Left ventricle myocardium inferior (tissue), 1 donor: Measurements from ENCODE around the gene SUMO4. TPM values are rescaled to one million over a fixed set of nuclear protein-coding genes. Genes with fewer than 3 reads are reported as not detected.

ENCODE experiments used
- DNase-seq: peaks from one replicate; pipeline ENCODE4 v3.0.0-alpha.2; 2020
- H3K27ac ChIP-seq: fragments of 200-600 bp; replicated peaks from 2 replicates; pipeline ENCODE4 v1.8.0; 2021
- H3K27me3 ChIP-seq: fragments of 200-600 bp; 2 replicates; pipeline ENCODE4 v1.8.0; 2021; ENCODE audit warnings: low read depth
- H3K36me3 ChIP-seq: fragments of 200-600 bp; 2 replicates; pipeline ENCODE4 v1.8.0; 2021
- H3K4me1 ChIP-seq: fragments of 200-600 bp; 2 replicates; pipeline ENCODE4 v1.8.0; 2021
- H3K4me3 ChIP-seq: fragments of 200-600 bp; 2 replicates; pipeline ENCODE4 v1.8.0; 2021; ENCODE audit warnings: mild to moderate bottlenecking, moderate library complexity
- H3K9me3 ChIP-seq: fragments of 200-600 bp; replicated peaks from 2 replicates; pipeline ENCODE4 v1.8.0; 2021
- intact Hi-C: fragments of 100-400 bp; cut with micrococcal nuclease; formaldehyde crosslinking; loops from one replicate; pipeline ENCODE4 v1.11.0; 2022
- total RNA-seq: library from RNA; stranded (reverse); fragmentation: NEBNext Ultra II Directional; extraction: Animal tissue kit (Norgen Biotek cat#: 25700); gene quantifications from one replicate; pipeline ENCODE4 v1.2.1, GENCODE V29; 2021
- TF ChIP-seq, protein P1 (sequence below): fragments of 200-600 bp; IDR thresholded peaks from 2 replicates; pipeline ENCODE4 v1.8.0; 2021; ENCODE audit warnings: antibody characterized with exemption, mild to moderate bottlenecking, borderline replicate concordance
- donor health status: DM: no; HTN: yes; CAD: no; lungs with severe emphysema.

Gene SUMO4
- total RNA-seq, 1 donor from 2014 or later, result 0.27 TPM

DNA sequence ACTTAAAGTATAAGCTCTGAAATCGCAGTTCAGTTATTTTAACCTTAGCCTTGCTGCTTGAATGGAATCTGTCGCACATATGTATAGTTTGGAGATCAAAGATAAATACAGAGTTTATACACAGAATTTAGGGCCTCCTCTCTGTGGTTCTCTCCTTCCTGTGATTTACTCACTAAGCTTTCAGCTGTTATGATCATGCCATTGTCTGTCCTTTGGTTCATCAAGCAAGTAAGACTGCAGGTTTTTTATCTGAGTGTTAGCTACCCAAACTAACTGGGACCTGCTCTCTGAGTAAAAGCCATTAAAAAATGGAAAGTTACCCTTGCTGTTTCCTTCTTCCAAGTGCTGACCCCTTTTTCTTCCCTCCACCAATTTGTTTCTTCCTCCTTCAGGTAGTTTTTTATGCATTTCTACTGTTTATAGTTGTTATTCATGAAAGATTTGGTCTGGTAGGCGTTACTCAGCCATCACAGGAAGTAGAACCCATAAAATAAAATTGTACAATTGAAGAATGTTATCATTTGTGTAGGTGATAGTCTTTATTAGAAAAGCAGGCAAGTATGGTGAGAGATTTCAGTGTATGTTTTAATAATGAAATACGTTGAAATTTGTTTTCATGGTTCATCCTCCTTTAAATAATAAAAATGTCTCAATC, 33.7 kb upstream of the SUMO4 start:
- peaks cover 51% of the 10 kb centered on the region for H3K4me1 ChIP-seq
- DNase-seq, result no peak
- no peaks in the 10 kb centered on the region for H3K9me3 ChIP-seq
- H3K27ac ChIP-seq, result no peak overlapping the region
- TF ChIP-seq, protein P1, sequence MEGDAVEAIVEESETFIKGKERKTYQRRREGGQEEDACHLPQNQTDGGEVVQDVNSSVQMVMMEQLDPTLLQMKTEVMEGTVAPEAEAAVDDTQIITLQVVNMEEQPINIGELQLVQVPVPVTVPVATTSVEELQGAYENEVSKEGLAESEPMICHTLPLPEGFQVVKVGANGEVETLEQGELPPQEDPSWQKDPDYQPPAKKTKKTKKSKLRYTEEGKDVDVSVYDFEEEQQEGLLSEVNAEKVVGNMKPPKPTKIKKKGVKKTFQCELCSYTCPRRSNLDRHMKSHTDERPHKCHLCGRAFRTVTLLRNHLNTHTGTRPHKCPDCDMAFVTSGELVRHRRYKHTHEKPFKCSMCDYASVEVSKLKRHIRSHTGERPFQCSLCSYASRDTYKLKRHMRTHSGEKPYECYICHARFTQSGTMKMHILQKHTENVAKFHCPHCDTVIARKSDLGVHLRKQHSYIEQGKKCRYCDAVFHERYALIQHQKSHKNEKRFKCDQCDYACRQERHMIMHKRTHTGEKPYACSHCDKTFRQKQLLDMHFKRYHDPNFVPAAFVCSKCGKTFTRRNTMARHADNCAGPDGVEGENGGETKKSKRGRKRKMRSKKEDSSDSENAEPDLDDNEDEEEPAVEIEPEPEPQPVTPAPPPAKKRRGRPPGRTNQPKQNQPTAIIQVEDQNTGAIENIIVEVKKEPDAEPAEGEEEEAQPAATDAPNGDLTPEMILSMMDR, result no peak
- intact Hi-C loops, result no loop called here
- no peak overlapping the region for H3K4me3 ChIP-seq
- H3K27me3 ChIP-seq, result no peaks in the 10 kb centered on the region
- no peaks in the 10 kb centered on the region for H3K36me3 ChIP-seq

DNA sequence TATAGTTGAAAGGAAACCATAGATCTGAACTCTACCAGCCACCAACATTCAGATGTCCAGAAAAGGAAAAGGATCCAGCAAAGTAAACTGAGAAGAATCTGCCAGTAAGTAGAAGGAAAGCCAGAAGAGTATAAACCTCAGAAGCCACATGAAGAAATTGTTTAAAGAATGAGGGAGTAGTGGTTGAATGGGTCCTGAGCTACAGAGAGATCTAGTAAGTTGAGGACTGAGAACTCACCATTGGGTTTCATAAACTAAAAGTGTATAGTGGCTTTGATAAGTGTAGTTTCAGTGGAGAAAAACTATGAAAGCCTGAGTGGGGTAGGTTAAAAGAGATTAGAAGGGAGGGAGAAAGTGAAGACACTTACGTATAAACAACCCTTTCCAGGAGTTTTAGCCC, 32.0 kb upstream of the SUMO4 start:
- no peaks in the 10 kb centered on the region for H3K9me3 ChIP-seq
- intact Hi-C loops, result no loop called here
- H3K27me3 ChIP-seq, result no peaks in the 10 kb centered on the region
- no peaks in the 10 kb centered on the region for H3K36me3 ChIP-seq
- no peak overlapping the region for H3K27ac ChIP-seq
- DNase-seq, result no peak
- H3K4me1 ChIP-seq, result peaks cover 66% of the 10 kb centered on the region
- H3K4me3 ChIP-seq, result no peak overlapping the region
- TF ChIP-seq, protein P1, result no peak

DNA sequence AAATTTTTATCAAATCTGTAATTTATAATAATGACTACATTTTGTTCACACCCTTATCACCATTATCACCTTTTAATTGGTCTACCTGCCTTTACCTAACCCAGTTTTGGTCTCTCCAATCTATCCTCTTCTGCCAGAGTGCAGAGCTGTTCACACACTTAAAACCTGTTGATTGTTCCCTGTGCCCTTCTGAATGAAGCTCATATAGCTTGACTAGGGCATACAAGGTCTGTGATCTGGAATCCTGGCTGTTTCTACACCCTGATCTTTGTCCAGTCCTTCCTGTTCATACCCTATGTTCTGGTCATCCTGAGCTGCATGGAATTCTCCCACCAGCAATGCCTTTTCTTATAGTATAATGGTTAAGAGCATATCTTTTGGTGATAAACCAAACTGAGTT, 28.9 kb upstream of the SUMO4 start:
- no peaks in the 10 kb centered on the region for H3K36me3 ChIP-seq
- H3K9me3 ChIP-seq, result no peaks in the 10 kb centered on the region
- DNase-seq, result no peak
- H3K27ac ChIP-seq, result no peak overlapping the region
- no peaks in the 10 kb centered on the region for H3K27me3 ChIP-seq
- intact Hi-C loops, result no loop called here
- TF ChIP-seq, protein P1, result no peak
- no peak overlapping the region for H3K4me3 ChIP-seq
- peaks cover 42% of the 10 kb centered on the region for H3K4me1 ChIP-seq

DNA sequence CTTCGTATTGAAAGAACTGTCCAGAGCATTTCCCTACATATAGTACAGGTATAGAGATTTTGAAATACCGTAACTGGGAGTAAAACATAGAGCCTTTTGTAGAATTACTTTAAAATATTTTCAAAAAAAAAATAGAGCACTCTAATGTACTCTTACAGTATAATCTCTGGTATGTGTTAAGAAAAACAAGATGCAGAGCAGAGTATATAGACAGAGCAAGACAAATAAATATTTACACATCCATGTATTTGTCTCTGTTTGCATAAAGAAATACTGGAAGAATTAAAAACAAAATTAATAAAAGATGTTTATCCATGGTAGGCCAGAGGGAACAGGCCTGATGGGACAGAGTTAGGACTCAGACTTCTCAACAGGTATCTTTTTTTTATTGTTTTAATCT, 28.0 kb upstream of the SUMO4 start:
- no peak for DNase-seq
- Histone ChIP-seq H3K36me3 (no peaks in the 10 kb centered on the region), H3K27me3 (no peaks in the 10 kb centered on the region), H3K9me3 (no peaks in the 10 kb centered on the region), H3K4me1 (peaks cover 37% of the 10 kb centered on the region), H3K4me3 (no peak overlapping the region), H3K27ac (no peak overlapping the region)
- TF ChIP-seq, protein P1, result no peak
- intact Hi-C loops, result no loop called here

DNA sequence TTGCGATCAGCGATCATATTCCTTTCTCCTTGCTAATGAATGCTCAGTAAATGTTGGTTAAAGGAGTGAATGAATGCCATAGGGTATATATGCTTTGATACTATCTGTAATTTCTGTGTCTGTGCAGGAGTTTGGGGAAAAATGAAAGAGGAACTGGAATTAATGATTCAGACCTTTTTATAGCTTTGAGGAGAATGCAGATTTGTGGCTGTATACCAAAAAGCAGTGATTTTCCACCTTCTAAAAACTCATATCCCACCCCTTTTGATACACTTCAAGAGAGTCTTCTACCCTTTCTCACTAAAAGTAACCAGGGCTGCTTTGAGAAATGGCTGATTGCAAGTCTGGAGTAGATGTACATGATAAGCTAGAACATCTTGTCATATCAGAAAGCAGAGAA, 26.6 kb upstream of the SUMO4 start:
- Histone ChIP-seq H3K4me1 (peaks cover 35% of the 10 kb centered on the region), H3K4me3 (no peak overlapping the region), H3K9me3 (no peaks in the 10 kb centered on the region), H3K27ac (no peak overlapping the region), H3K27me3 (no peaks in the 10 kb centered on the region), H3K36me3 (peaks cover 7% of the 10 kb centered on the region)
- intact Hi-C loops, result no loop called here
- TF ChIP-seq, protein P1, result no peak
- no peak for DNase-seq
